Astrocyte (in vitro differentiated cells and primary cell): ENCODE data around the gene MRPL22. TPM values are rescaled to one million over a fixed set of nuclear protein-coding genes. Genes with fewer than 3 reads are reported as not detected.

ENCODE experiments used
- DNase-seq: peaks from one replicate; pipeline ENCODE4 v3.0.0-alpha.2; 2010; ENCODE audit warnings: low read depth
- FAIRE-seq: peaks from 2 replicates; lab custom pipeline; 2011; peaks lifted over from hg19 to GRCh38; lab: Jason Lieb, UNC
- H2AFZ ChIP-seq: 2 replicates; pipeline ENCODE4 v1.6.0; 2012; ENCODE audit warnings: low read depth, low read length, inconsistent platforms
- H3K27ac ChIP-seq: 2 replicates; pipeline ENCODE4 v1.5.1; 2011; ENCODE audit warnings: low read depth, low read length, inconsistent platforms
- H3K27me3 ChIP-seq: 2 replicates; pipeline ENCODE4 v1.6.0; 2011; ENCODE audit warnings: low read length, inconsistent platforms; ENCODE audit not compliant: insufficient read depth
- H3K36me3 ChIP-seq: 2 replicates; pipeline ENCODE4 v1.5.1; 2011; ENCODE audit warnings: low read length, inconsistent platforms; ENCODE audit not compliant: insufficient read depth
- H3K4me1 ChIP-seq: 2 replicates; pipeline ENCODE4 v1.5.1; 2011; ENCODE audit warnings: low read length, inconsistent platforms; ENCODE audit not compliant: insufficient read depth
- H3K4me2 ChIP-seq: 2 replicates; pipeline ENCODE4 v1.6.0; 2012; ENCODE audit warnings: low read length, inconsistent platforms
- H3K4me3 ChIP-seq: 2 replicates; pipeline ENCODE4 v1.5.1; 2011; ENCODE audit warnings: low read depth, mild to moderate bottlenecking, low read length, inconsistent platforms; ENCODE audit not compliant: insufficient read depth
- H3K79me2 ChIP-seq: 2 replicates; pipeline ENCODE4 v1.6.0; 2012; ENCODE audit warnings: mild to moderate bottlenecking, low read length, inconsistent platforms; ENCODE audit not compliant: insufficient read depth
- H3K9ac ChIP-seq: 2 replicates; pipeline ENCODE4 v1.6.0; 2012; ENCODE audit warnings: mild to moderate bottlenecking, low read length, inconsistent platforms
- H3K9me3 ChIP-seq: 2 replicates; pipeline ENCODE4 v1.5.1; 2012; ENCODE audit warnings: low read depth, mild to moderate bottlenecking, low read length, inconsistent platforms; ENCODE audit not compliant: insufficient read depth
- H4K20me1 ChIP-seq: 2 replicates; pipeline ENCODE4 v1.6.0; 2012; ENCODE audit warnings: low read length, inconsistent platforms; ENCODE audit not compliant: insufficient read depth
- H3K27ac Mint-ChIP-seq: one replicate; pipeline ENCODE4 v1.8.0; 2021; ENCODE audit warnings: mild to moderate bottlenecking, mixed read lengths; ENCODE audit not compliant: unreplicated experiment
- H3K27me3 Mint-ChIP-seq: one replicate; pipeline ENCODE4 v1.8.0; 2021; ENCODE audit warnings: low read depth, mixed read lengths; ENCODE audit not compliant: unreplicated experiment
- H3K36me3 Mint-ChIP-seq: one replicate; pipeline ENCODE4 v1.8.0; 2021; ENCODE audit warnings: low read depth, mixed read lengths; ENCODE audit not compliant: unreplicated experiment
- H3K4me1 Mint-ChIP-seq: one replicate; pipeline ENCODE4 v1.8.0; 2021; ENCODE audit warnings: low read depth, mixed read lengths; ENCODE audit not compliant: unreplicated experiment
- H3K4me3 Mint-ChIP-seq: one replicate; pipeline ENCODE4 v1.8.0; 2021; ENCODE audit warnings: mild to moderate bottlenecking, moderate library complexity, mixed read lengths; ENCODE audit not compliant: unreplicated experiment
- H3K9me3 Mint-ChIP-seq: one replicate; pipeline ENCODE4 v1.8.0; 2021; ENCODE audit warnings: mild to moderate bottlenecking, mixed read lengths; ENCODE audit not compliant: unreplicated experiment
- EZH2 ChIP-seq: IDR thresholded peaks from 2 replicates; pipeline ENCODE4 v1.6.1; 2012; ENCODE audit warnings: mild to moderate bottlenecking, low read length, inconsistent platforms; ENCODE audit not compliant: insufficient read depth
- total RNA-seq: library from RNA; stranded (reverse); gene quantifications from 2 replicates; pipeline ENCODE4 v1.2.1, GENCODE V29; 2021
- TF ChIP-seq, protein P1 (sequence below): IDR thresholded peaks from 2 replicates; pipeline ENCODE4 v1.5.1; 2011; ENCODE audit warnings: low read depth, mild to moderate bottlenecking, inconsistent platforms, low read length, moderate library complexity; ENCODE audit not compliant: insufficient read depth

MRPL22 gene
- total RNA-seq, 1 donor from 2014 or later = 49.1 TPM

DNA sequence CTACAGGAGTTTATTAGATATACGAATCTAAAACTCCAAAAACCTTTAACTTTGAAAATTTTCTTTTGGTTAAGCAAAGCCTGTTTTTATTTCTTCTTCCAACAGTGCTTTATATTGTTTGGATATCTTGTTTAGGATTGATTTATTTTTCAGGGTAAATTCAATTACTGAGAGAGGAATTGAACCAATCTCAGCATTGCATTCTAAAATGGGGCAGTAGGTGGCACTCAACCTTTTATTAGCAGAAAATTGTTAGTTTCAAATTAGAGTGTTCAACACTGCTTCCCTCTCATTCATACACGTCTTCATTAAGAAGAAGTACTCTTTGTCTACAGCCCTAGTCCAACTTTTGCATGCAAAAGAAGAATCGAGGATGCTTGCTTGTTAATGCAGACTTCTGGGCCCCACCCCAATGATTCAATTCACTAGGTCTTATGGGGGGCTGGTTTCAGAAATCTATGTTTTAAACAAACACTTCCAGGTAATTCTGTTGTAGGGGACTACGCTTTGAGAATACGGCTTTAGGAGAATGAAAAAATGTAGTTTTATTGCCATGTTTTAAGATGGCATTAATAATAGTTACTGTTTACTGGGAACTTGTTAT is 26.6 kb downstream of the MRPL22 start:
- peaks cover 2% of the 10 kb centered on the region for H3K79me2 ChIP-seq
- no peaks in the 10 kb centered on the region for H3K9me3 ChIP-seq
- no peaks in the 10 kb centered on the region for H3K27me3 Mint-ChIP-seq
- no peak overlapping the region for H3K4me2 ChIP-seq
- H3K4me3 ChIP-seq = no peak overlapping the region
- H3K36me3 ChIP-seq = peaks cover 8% of the 10 kb centered on the region
- H4K20me1 ChIP-seq = peaks cover 16% of the 10 kb centered on the region
- H3K9ac ChIP-seq = no peak overlapping the region
- no peak overlapping the region for H3K27ac ChIP-seq
- DNase-seq (no peak), FAIRE-seq (no peak)
- peaks cover 16% of the 10 kb centered on the region for H3K4me1 Mint-ChIP-seq
- H2AFZ ChIP-seq = no peak overlapping the region
- no peaks in the 10 kb centered on the region for H3K4me1 ChIP-seq
- TF ChIP-seq, protein P1, sequence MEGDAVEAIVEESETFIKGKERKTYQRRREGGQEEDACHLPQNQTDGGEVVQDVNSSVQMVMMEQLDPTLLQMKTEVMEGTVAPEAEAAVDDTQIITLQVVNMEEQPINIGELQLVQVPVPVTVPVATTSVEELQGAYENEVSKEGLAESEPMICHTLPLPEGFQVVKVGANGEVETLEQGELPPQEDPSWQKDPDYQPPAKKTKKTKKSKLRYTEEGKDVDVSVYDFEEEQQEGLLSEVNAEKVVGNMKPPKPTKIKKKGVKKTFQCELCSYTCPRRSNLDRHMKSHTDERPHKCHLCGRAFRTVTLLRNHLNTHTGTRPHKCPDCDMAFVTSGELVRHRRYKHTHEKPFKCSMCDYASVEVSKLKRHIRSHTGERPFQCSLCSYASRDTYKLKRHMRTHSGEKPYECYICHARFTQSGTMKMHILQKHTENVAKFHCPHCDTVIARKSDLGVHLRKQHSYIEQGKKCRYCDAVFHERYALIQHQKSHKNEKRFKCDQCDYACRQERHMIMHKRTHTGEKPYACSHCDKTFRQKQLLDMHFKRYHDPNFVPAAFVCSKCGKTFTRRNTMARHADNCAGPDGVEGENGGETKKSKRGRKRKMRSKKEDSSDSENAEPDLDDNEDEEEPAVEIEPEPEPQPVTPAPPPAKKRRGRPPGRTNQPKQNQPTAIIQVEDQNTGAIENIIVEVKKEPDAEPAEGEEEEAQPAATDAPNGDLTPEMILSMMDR = peak; percentile 52
- TF ChIP-seq EZH2 = no peak
- peaks cover 2% of the 10 kb centered on the region for H3K36me3 Mint-ChIP-seq
- no peaks in the 10 kb centered on the region for H3K9me3 Mint-ChIP-seq
- no peaks in the 10 kb centered on the region for H3K27me3 ChIP-seq
- H3K27ac Mint-ChIP-seq = no peak overlapping the region
- H3K4me3 Mint-ChIP-seq = no peak overlapping the region

DNA sequence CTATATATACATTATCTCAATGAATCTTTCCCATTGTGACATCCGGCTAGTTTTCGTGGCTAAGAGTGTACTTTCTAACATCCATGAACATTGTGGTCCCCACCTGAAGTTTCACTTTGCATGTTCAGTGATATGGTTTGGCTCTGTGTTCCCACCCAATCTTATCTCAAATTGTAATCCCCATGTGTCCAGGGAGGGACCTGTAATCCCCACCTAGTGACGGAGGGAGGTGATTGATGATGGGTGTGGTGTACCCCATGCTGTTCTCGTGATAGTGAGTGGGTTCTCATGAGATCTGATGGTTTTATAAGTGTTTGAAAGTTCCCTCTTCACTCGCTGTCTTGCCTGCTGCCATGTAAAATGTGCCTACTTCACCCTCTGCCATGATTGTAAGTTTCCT is 28.1 kb downstream of the MRPL22 start:
- DNase-seq (no peak), FAIRE-seq (no peak)
- Histone ChIP-seq H3K9me3 (no peaks in the 10 kb centered on the region), H4K20me1 (peaks cover 16% of the 10 kb centered on the region), H3K9ac (no peak overlapping the region), H3K79me2 (peaks cover 2% of the 10 kb centered on the region), H2AFZ (no peak overlapping the region), H3K36me3 (peaks cover 8% of the 10 kb centered on the region), H3K4me2 (no peak overlapping the region), H3K4me1 (no peaks in the 10 kb centered on the region), H3K4me3 (no peak overlapping the region), H3K27ac (no peak overlapping the region), H3K27me3 (no peaks in the 10 kb centered on the region)
- Mint-ChIP-seq H3K4me1 (peaks cover 17% of the 10 kb centered on the region), H3K27ac (no peak overlapping the region), H3K9me3 (no peaks in the 10 kb centered on the region), H3K27me3 (no peaks in the 10 kb centered on the region), H3K4me3 (no peak overlapping the region), H3K36me3 (no peaks in the 10 kb centered on the region)
- TF ChIP-seq EZH2 = no peak
- TF ChIP-seq, protein P1 = no peak

DNA sequence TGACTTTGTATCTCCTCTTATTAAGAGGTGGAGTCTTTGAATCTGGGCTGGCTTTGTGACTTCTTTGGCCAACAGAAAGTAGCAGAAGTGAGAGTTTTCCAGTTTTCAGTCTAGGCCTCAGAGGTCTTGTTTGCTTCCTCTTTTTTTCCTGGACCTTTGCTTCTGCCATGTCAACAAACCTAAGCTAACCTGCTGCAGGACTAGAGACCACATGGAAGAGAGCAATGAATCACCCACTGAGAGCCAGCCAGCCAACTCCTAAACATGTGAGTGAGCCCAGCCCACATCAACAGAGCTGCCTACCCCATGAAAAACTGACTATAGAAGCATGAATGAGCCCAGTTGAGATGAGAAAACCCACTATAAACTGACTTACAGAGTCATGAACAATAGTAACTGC is 29.9 kb downstream of the MRPL22 start:
- Mint-ChIP-seq H3K36me3 (peaks cover 4% of the 10 kb centered on the region), H3K9me3 (no peaks in the 10 kb centered on the region), H3K27me3 (no peaks in the 10 kb centered on the region), H3K27ac (peak overlapping the region; percentile 70), H3K4me1 (peaks cover 17% of the 10 kb centered on the region), H3K4me3 (no peak overlapping the region)
- Histone ChIP-seq H3K4me2 (no peak overlapping the region), H3K4me3 (no peak overlapping the region), H3K4me1 (no peaks in the 10 kb centered on the region), H3K27me3 (no peaks in the 10 kb centered on the region), H3K9me3 (no peaks in the 10 kb centered on the region), H3K27ac (no peak overlapping the region), H2AFZ (no peak overlapping the region), H4K20me1 (peaks cover 16% of the 10 kb centered on the region), H3K9ac (no peak overlapping the region), H3K79me2 (no peaks in the 10 kb centered on the region), H3K36me3 (peaks cover 8% of the 10 kb centered on the region)
- TF ChIP-seq EZH2 = no peak
- TF ChIP-seq, protein P1 = no peak
- no peak for FAIRE-seq
- DNase-seq = peak; percentile 37
